Brain microvascular endothelial cell (primary cell): ENCODE measurements around the gene DOCK2.
"Not testable (repeated sequence)": the region's sequence is repeated elsewhere in the genome, so short reads cannot be mapped to it uniquely, and the experiment has no call there.

ENCODE experiments used
- DNase-seq: peaks from one replicate; pipeline ENCODE4 v3.0.0-alpha.2; 2020
- H3K27ac ChIP-seq: fragments of 250-450 bp; sonication (Bioruptor Pico); 2 replicates; pipeline ENCODE4 v1.5.1; 2020; ENCODE audit warnings: mild to moderate bottlenecking, moderate library complexity
- H3K27me3 ChIP-seq: fragments of 250-450 bp; sonication (Bioruptor Pico); replicated peaks from 2 replicates; pipeline ENCODE4 v1.5.1; 2020; ENCODE audit warnings: mild to moderate bottlenecking
- H3K36me3 ChIP-seq: fragments of 250-450 bp; sonication (Bioruptor Pico); replicated peaks from 2 replicates; pipeline ENCODE4 v1.5.1; 2020; ENCODE audit warnings: mild to moderate bottlenecking
- H3K4me3 ChIP-seq: 2 replicates; pipeline ENCODE4 v1.5.1; 2011; ENCODE audit warnings: low read depth, mild to moderate bottlenecking, control low read depth, low read length, moderate library complexity
- CTCF ChIP-seq: IDR thresholded peaks from 2 replicates; pipeline ENCODE4 v1.5.1; 2011; ENCODE audit warnings: low read depth, mild to moderate bottlenecking, moderate library complexity, low read length, control low read depth, inconsistent platforms; ENCODE audit errors: missing control alignments
- in situ Hi-C: cut with HindIII; loops from 2 replicates; pipeline ENCODE4 v1.10.0; 2017; ENCODE audit warnings: low sequenced_read_pairs, low pct_ligation_motif_present

DOCK2 gene

GRCh38 chr5:169765176-169765996, 128.3 kb downstream of the DOCK2 start:
- Histone ChIP-seq H3K4me3 (no peak overlapping the region), H3K36me3 (no peaks in the 10 kb centered on the region), H3K27ac (no peak overlapping the region), H3K27me3 (no peaks in the 10 kb centered on the region)
- in situ Hi-C loops: no loop called here
- TF ChIP-seq CTCF: no peak
- no peak for DNase-seq

- in situ Hi-C loops, H3K4me3 ChIP-seq, DNase-seq, H3K27me3 ChIP-seq, H3K36me3 ChIP-seq, H3K27ac ChIP-seq: not testable (repeated sequence)
Observed at GRCh38 chr5:169766943-169767342, 129.9 kb downstream of the DOCK2 start.

GRCh38 chr5:169767938-169768337, 130.9 kb downstream of the DOCK2 start:
- TF ChIP-seq CTCF: no peak
- H3K36me3 ChIP-seq: no peaks in the 10 kb centered on the region
- in situ Hi-C loops: no loop called here

GRCh38 chr5:169768416-169768815, 131.3 kb downstream of the DOCK2 start:
- no peaks in the 10 kb centered on the region for H3K36me3 ChIP-seq

More at GRCh38 chr5:169767938-169768337, 130.9 kb downstream of the DOCK2 start:
- no peaks in the 10 kb centered on the region for H3K27me3 ChIP-seq
- H3K27ac ChIP-seq: no peak overlapping the region
- no peak for DNase-seq
- H3K4me3 ChIP-seq: no peak overlapping the region

GRCh38 chr5:169770109-169770508, 133.0 kb downstream of the DOCK2 start:
- in situ Hi-C loops: no loop called here
- Histone ChIP-seq H3K27me3 (no peaks in the 10 kb centered on the region), H3K27ac (no peak overlapping the region), H3K36me3 (no peaks in the 10 kb centered on the region), H3K4me3 (no peak overlapping the region)
- TF ChIP-seq CTCF: no peak
- DNase-seq: no peak

More at GRCh38 chr5:169768416-169768815, 131.3 kb downstream of the DOCK2 start:
- TF ChIP-seq CTCF: no peak
- H3K27me3 ChIP-seq: no peaks in the 10 kb centered on the region
- no peak overlapping the region for H3K27ac ChIP-seq
- H3K4me3 ChIP-seq: no peak overlapping the region
- in situ Hi-C loops: no loop called here
- DNase-seq: no peak

GRCh38 chr5:169772256-169772655, 135.2 kb downstream of the DOCK2 start:
- Histone ChIP-seq H3K27ac (no peak overlapping the region), H3K27me3 (no peaks in the 10 kb centered on the region), H3K36me3 (no peaks in the 10 kb centered on the region), H3K4me3 (no peak overlapping the region)
- in situ Hi-C loops: no loop called here
- no peak for DNase-seq
- no peak for TF ChIP-seq CTCF
